Frontal cortex (tissue), 4 donors: ENCODE data around the gene MEGF11. TPM values are rescaled to one million over a fixed set of nuclear protein-coding genes. Genes with fewer than 3 reads are reported as not detected.
"Not testable (repeated sequence)": the region's sequence is repeated elsewhere in the genome, so short reads cannot be mapped to it uniquely, and the experiment has no call there.

Experiments
- DNase-seq, 2 donors: peaks; one replicate each; pipeline ENCODE4 v3.0.0; 2012; ENCODE audit warnings: low spot score in 2 of 2
- FAIRE-seq: peaks from 2 replicates; lab custom pipeline; 2012; peaks lifted over from hg19 to GRCh38; lab: Jason Lieb, UNC
- small RNA-seq: library from RNA; depleted of rRNA; stranded (forward); fragments of <200 nt; gene quantifications from one replicate; pipeline ENCODE3, GENCODE V24; 2014
- total RNA-seq: library from RNA; depleted of rRNA; stranded (reverse); fragments of >200 nt; gene quantifications from one replicate; pipeline ENCODE4 v1.2.3, GENCODE V29; 2014
- donor health status: control.
- donor health status: control.
- donor health status: control.

The MEGF11 gene
- total RNA-seq, 1 donor from 2014 or later, result 4.5 TPM

- FAIRE-seq (no peak), DNase-seq (no peak)
These were observed 384.9 kb downstream of the MEGF11 start for GRCh38 chr15:65868546-65869125.

- FAIRE-seq, DNase-seq: not testable (repeated sequence)
These were observed 385.6 kb downstream of the MEGF11 start for GRCh38 chr15:65867933-65868332.

DNA sequence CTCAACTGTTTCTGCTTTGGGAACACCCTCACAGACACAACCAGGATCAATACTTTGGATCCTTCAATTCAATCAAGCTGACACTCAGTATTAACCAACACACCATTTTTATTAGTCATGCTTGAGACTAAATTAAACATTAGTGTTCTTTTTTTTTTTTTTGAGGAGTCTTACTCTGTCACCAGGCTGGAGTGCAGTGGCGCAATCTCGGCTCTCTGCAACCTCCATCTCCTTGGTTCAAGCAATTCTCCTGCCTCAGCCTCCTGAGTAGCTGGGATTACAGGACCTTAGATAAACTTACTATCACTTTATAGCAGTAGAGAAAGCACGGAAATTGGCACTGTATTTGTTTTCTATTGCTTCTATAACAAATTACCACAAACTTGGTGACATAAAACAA is 386.3 kb downstream of the MEGF11 start:
- DNase-seq (no peak), FAIRE-seq (no peak)

- no peak for FAIRE-seq
- DNase-seq, result no peak
These were observed 390.4 kb downstream of the MEGF11 start for GRCh38 chr15:65863106-65863505.

- FAIRE-seq (no peak), DNase-seq (no peak)
These were observed 390.9 kb downstream of the MEGF11 start for GRCh38 chr15:65862682-65863081.

DNA sequence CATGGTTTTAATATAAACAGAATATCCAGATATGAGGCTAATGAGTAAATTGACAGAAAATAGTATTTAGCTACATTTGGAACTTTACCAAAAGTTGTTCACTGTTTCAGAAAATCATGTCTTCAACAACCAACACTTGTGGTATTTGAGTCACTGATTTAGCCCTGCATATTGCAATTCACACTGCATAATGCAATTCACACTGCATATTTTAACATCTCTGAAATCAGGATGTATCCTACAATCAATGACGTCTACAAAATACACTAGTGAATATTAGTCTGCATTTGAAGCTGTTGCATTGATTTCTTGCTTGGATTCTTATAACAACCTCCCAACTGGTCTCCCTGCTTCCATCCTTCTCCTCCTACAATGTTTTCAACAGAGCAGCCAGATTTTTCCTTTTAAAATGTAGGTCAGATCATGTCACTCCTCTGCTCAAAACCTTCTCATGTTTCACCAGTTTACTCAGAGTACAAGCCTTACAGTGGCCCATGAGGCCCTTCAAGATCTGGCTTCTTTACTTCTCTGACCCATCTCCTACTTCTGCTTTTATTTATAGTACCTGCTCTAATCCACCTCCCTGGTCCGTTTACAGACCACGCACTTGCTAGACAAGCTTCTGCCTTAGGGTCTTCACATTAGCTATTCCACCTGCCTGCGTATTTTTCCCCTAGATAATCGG is 395.7 kb downstream of the MEGF11 start:
- FAIRE-seq (no peak), DNase-seq (no peak)

DNA sequence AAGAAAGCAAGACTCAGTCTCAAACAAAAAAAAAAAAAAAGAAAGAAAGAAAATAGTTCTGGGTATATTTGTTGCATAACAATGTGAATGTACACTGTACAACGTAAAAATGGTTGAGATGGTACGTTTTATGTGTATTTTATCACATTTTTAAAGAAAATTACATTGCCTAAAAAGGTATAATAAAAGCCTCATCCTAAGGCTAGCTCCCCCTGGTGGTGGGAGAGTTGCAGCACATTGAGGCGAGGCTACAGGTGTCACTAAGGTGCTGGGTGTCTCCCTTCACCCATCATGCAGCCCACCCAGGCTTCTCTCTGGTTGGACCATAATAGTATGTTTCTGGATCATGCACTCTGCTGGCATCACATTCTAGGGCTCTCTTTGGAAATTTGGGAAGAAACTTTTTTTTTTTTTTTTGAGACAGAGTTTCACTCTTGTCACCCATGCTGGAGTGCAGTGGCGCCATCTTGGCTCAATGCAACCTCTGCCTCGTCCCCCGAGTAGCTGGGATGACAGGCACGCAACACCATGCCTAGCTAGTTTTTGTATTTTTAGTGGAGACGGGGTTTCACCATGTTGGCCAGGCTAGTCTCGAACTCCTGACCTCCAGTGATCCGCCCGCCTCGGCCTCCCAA is 396.6 kb downstream of the MEGF11 start:
- no peak for FAIRE-seq
- no peak for DNase-seq

- FAIRE-seq, result no peak
- DNase-seq, result no peak
These were observed 401.6 kb downstream of the MEGF11 start for GRCh38 chr15:65851981-65852380.

GRCh38 chr15:65847989-65848388 is 405.6 kb downstream of the MEGF11 start:
- no peak for FAIRE-seq
- DNase-seq, result no peak

DNA sequence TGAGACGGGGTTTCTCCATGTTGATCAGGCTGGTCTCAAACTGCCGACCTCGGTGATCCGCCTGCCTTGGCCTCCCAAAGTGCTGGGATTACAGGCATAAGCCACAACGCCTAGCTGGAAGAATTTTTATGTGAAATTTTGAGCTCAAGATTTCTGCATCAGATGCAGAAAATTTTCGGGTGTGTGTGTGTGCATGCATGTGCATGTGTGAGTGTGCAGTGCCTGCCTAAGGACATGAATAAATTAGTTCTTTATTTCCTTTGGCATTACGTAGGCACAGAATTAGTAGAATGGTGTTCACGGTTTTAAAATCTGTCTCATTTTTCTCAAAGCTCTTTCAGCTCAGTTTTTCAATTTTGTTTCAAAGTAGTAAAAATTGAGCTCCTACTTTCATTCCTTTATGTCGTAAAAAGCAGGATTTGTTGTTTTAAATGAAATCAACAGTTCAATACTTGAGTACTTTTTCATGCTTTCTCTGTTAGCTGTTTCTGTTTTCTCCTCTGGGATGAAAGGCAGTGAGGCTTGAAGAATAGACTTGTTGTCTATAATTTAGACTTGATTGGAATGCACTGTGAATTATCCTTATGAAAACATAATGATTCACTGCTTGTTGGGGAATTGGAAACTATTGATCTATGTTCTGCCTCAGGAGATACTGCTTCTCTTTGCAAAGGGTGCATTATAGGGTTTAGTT is 407.6 kb downstream of the MEGF11 start:
- DNase-seq (no peak), FAIRE-seq (no peak)

Small RNA genes lying within 50 kb of the gene (small RNA-seq; reads per million reads assigned to genes)
- not detected for gene MIR4311

Other genes with a start within 250 kb of the MEGF11 start
- 43.2 TPM for gene DIS3L, start 39.8 kb upstream of the MEGF11 start, total RNA-seq
- gene TIPIN, start 102.9 kb upstream of the MEGF11 start, total RNA-seq, result 20.8 TPM
- gene MAP2K1, start 133.2 kb upstream of the MEGF11 start, total RNA-seq, result 31.0 TPM
- 9.4 TPM for gene SNAPC5, start 244.0 kb upstream of the MEGF11 start, total RNA-seq